ENCODE measurements around the gene STRN3. TPM values are rescaled to one million over a fixed set of nuclear protein-coding genes. Genes with fewer than 3 reads are reported as not detected.
A peak's percentile ranks its signal among the peaks of the same experiment; 100 is the strongest.
"Not testable (repeated sequence)": the region's sequence is repeated elsewhere in the genome, so short reads cannot be mapped to it uniquely, and the experiment has no call there.

Gene STRN3
- 84.0 TPM for total RNA-seq (ENCODE audit: insufficient read depth, low replicate concordance)

- no peak for DNase-seq (ENCODE audit: low spot score)
Measured at GRCh38 chr14:31026077-31026449, at the start of gene STRN3. TSS of gene STRN3 (minus strand) at chr14:31026379. CDS start at chr14:31026185, 194 bp downstream.

GRCh38 chr14:31075144-31075543, 49.0 kb upstream of the STRN3 start:
- DNase-seq (ENCODE audit: low spot score): no peak

GRCh38 chr14:31071151-31071550, 45.0 kb upstream of the STRN3 start:
- no peak for DNase-seq (ENCODE audit: low spot score)

GRCh38 chr14:31070431-31070830, 44.3 kb upstream of the STRN3 start:
- DNase-seq (ENCODE audit: low spot score): no peak

GRCh38 chr14:31069343-31069742, 43.2 kb upstream of the STRN3 start:
- DNase-seq (ENCODE audit: low spot score): no peak

- no peak for DNase-seq (ENCODE audit: low spot score)
Measured at GRCh38 chr14:31068235-31068634, 42.1 kb upstream of the STRN3 start.

GRCh38 chr14:31062908-31063307, 36.7 kb upstream of the STRN3 start:
- DNase-seq (ENCODE audit: low spot score): not testable (repeated sequence)

GRCh38 chr14:31060253-31060875, 34.2 kb upstream of the STRN3 start:
- no peak for DNase-seq (ENCODE audit: low spot score)

GRCh38 chr14:31059152-31059924, 33.2 kb upstream of the STRN3 start:
- DNase-seq (ENCODE audit: low spot score): peak; percentile 5

- no peak for DNase-seq (ENCODE audit: low spot score)
Measured at GRCh38 chr14:31057701-31058364, 31.7 kb upstream of the STRN3 start.

- no peak for DNase-seq (ENCODE audit: low spot score)
Measured at GRCh38 chr14:31057035-31057434, 30.9 kb upstream of the STRN3 start.

- not testable (repeated sequence) for DNase-seq (ENCODE audit: low spot score)
Measured at GRCh38 chr14:31052905-31053586, 26.9 kb upstream of the STRN3 start.

- no peak for DNase-seq (ENCODE audit: low spot score)
Measured at GRCh38 chr14:31051511-31051910, 25.3 kb upstream of the STRN3 start.

- no peak for DNase-seq (ENCODE audit: low spot score)
Measured at GRCh38 chr14:31051023-31051422, 24.8 kb upstream of the STRN3 start.

- no peak for DNase-seq (ENCODE audit: low spot score)
Measured at GRCh38 chr14:31047503-31047902, 21.3 kb upstream of the STRN3 start.

GRCh38 chr14:31045501-31046080, 19.4 kb upstream of the STRN3 start:
- no peak for DNase-seq (ENCODE audit: low spot score)

- no peak for DNase-seq (ENCODE audit: low spot score)
Measured at GRCh38 chr14:31043379-31043778, 17.2 kb upstream of the STRN3 start.

- DNase-seq (ENCODE audit: low spot score): not testable (repeated sequence)
Measured at GRCh38 chr14:31042893-31043292, 16.7 kb upstream of the STRN3 start.

- DNase-seq (ENCODE audit: low spot score): no peak
Measured at GRCh38 chr14:31042300-31042699, 16.1 kb upstream of the STRN3 start.

- DNase-seq (ENCODE audit: low spot score): no peak
Measured at GRCh38 chr14:31038521-31039166, 12.5 kb upstream of the STRN3 start.

- DNase-seq (ENCODE audit: low spot score): no peak
Measured at GRCh38 chr14:31037709-31038221, 11.6 kb upstream of the STRN3 start.

Measured in umbilical cord (tissue), 2 donors.